Astrocyte of the spinal cord (primary cell): ENCODE results near the gene AK9.

ENCODE experiments used
- DNase-seq: peaks from one replicate; pipeline ENCODE4 v3.0.0; 2011; ENCODE audit warnings: low read depth, low spot score
- H3K4me3 ChIP-seq: 2 replicates; pipeline ENCODE4 v1.5.1; 2011; ENCODE audit warnings: low read depth, mild to moderate bottlenecking, low read length, moderate library complexity
- in situ Hi-C: cut with HindIII; loops from 2 replicates; pipeline ENCODE4 v1.10.0; 2017; ENCODE audit warnings: low sequenced_read_pairs
- TF ChIP-seq, protein P1 (sequence below): IDR thresholded peaks from 2 replicates; pipeline ENCODE4 v1.5.1; 2012; ENCODE audit warnings: low read depth, mild to moderate bottlenecking, low read length, inconsistent platforms

AK9 gene

DNA sequence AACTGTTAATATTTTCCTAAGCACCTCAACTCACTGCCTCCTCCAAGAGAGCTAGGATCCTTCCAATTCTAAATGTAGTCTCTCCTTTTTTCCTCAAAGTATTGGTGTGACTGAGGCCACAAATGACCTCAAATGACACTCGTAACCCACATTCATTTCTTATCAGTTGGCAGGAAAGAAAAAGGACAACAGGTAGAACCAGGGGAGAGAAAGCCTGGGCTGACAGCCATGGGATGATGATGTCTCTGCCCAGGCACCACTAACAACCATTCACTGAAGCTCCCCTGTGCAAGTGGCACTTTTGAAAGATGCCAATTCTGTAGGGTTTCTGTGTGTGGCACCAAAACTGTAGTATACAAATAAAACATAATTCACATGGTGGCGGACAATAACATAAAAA is 215.4 kb downstream of the AK9 start:
- DNase-seq: no peak
- TF ChIP-seq, protein P1, sequence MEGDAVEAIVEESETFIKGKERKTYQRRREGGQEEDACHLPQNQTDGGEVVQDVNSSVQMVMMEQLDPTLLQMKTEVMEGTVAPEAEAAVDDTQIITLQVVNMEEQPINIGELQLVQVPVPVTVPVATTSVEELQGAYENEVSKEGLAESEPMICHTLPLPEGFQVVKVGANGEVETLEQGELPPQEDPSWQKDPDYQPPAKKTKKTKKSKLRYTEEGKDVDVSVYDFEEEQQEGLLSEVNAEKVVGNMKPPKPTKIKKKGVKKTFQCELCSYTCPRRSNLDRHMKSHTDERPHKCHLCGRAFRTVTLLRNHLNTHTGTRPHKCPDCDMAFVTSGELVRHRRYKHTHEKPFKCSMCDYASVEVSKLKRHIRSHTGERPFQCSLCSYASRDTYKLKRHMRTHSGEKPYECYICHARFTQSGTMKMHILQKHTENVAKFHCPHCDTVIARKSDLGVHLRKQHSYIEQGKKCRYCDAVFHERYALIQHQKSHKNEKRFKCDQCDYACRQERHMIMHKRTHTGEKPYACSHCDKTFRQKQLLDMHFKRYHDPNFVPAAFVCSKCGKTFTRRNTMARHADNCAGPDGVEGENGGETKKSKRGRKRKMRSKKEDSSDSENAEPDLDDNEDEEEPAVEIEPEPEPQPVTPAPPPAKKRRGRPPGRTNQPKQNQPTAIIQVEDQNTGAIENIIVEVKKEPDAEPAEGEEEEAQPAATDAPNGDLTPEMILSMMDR: no peak
- in situ Hi-C loops: no loop called here
- no peak overlapping the region for H3K4me3 ChIP-seq

DNA sequence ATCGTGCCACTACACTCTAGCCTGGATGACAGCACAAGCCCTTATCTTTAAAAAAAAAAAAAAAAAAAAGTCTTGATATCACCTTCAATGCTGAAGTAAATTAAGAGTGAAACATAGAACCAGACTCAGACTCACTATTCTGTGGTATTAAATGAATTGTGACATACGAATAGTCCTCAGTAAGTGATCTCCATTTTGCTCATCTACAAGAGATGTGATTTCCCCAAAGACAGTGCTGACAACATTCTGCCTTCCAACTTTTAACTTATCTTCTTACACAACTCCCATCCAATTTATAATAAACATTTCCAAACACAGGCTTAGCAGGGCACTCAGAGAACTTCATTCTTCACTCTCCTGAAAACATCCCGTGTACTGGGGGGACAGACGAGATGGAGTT is 216.0 kb downstream of the AK9 start:
- TF ChIP-seq, protein P1: no peak
- in situ Hi-C loops: no loop called here
- no peak overlapping the region for H3K4me3 ChIP-seq
- no peak for DNase-seq

DNA sequence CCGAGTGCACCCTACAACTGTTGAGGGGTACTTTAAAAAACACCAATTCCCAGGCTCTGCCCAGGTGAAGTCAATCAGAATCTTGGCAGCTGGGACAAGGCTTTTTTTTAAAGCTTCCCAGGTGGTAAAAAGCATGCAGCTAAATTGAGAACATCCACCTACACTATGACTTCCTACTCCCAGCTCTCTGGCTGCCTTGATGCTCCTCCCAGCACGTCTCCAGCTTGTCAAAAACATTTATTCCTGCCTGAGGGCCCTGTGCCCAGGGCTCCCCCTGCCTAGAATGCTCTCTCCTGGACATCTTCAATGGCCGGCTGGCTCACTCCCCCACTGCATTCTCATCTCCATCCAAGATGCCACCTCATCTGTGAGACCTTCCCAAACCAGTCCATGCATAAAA is 217.9 kb downstream of the AK9 start:
- in situ Hi-C loops: no loop called here
- DNase-seq: no peak
- TF ChIP-seq, protein P1: no peak
- no peak overlapping the region for H3K4me3 ChIP-seq

DNA sequence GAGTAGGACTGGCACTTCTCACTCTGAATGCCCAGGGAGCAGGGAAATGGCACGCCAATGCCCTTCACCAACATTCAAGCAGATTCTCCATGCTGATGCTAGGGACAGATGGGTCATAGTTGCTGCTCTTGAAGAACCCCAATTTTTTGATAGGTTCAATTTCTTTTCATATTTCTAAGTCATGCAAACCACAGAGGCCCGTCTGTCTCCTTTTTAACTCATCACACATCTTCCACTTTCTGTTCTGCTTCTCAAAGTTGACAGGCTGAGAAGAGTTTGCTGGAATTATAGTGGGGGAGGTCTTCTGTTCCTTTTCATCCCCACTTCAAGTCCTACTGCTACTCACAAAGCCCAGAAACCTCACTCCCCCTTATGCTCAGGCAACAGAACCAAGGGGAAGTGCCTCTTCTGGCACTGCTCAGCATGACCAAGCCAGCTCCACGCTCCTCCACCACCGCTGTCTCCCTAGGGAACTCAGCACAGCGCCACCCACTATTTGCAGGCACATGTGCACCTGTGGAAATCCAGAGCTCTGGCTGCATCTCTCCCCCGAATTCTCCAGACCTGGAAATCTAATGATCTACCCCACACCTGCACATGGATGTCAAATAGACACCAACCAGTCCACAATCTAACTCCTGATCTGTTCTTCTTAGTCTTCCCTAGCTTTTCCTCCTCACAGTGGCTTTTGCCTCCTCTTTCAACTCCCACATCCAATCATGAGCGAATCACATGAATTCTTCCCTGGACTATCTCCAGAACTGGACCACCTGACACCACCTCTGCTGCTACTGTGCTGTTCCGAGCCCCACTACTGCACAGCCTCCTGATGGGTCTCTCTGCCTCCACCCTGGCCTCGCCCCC is 218.6 kb downstream of the AK9 start:
- H3K4me3 ChIP-seq: no peak overlapping the region
- in situ Hi-C loops: no loop called here
- TF ChIP-seq, protein P1: no peak
- DNase-seq: no peak

DNA sequence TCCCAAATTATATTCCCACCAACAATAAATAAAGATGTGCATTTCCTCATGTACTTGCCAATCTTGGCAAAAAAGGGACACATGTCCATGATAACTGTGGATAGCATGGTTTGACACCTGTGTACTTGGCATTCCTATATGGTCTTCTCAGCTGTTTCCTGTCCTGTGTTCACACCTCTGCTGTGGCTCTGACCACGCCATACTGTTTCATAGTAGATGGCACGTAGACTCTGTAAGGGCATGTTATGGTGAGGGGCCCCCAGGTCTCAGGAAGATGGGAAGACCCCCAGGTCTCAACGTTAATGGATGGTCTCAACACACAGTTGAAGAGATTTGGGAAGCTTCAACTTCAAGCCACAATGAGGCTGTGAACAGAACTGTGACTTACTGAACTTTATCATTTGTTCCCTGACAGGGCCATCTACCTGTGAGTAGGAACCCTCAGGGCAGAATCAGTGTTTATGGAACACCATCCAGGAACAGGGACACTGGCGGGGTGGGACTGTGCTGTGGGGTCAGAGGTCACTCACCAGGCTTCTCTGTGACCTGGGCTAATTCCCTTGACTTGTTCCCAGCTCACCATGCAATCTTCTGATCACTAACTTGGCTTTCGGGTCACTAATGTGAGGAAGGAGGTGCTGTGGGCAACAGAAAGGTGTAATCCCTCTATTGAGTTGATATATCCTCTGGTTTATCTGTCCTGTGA is 219.7 kb downstream of the AK9 start:
- no peak for DNase-seq
- no peak overlapping the region for H3K4me3 ChIP-seq
- TF ChIP-seq, protein P1: no peak
- in situ Hi-C loops: no loop called here

DNA sequence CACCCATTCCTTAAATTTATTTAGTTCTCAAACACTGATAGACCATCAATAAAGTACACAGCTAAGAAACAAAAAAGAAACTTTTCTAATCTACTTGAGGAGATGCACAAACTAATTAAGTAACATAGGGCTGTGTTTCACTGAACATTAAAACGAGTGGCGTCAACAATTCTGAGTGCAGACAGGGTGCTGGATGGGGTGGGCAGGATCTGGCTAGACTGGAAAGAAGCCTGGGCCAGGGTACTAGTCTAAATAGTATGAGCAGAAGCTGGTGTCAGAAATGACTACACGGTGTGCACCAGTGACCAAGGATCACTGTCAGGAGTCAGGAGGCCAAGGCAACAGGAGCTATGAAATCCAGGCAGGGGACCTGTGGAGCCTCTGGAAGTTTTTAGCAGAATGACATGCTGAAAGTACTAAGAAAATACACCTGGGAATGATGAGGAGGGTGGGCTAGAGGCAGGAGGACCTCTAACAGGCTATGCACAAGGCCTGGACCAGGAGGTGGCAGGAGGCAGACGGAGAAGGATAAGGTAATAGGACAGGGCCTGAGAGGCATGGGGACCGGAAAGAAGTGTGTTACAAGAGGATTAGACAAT is 221.3 kb downstream of the AK9 start:
- TF ChIP-seq, protein P1: no peak
- DNase-seq: no peak
- in situ Hi-C loops: no loop called here
- H3K4me3 ChIP-seq: no peak overlapping the region
